Stomach (tissue), 4 donors: ENCODE data around the gene ENTPD2.

Experiments
- POLR2A ChIP-seq, 4 donors: fragments of 450-650 bp; IDR thresholded peaks; one replicate each; pipeline ENCODE4 v1.6.1; 2016; ENCODE audit warnings: antibody characterized with exemption in 4 of 4, control low read depth in 2 of 4, mild to moderate bottlenecking in 1 of 4, moderate library complexity in 1 of 4
- TF ChIP-seq, protein P1 (sequence below), 7 experiments: fragments of 450-650 bp in 4 of 7; fragments of 200-600 bp in 3 of 7; sonication (generic) in 3 of 7; IDR thresholded peaks; one replicate each; pipeline ENCODE4 v1.5.1; 2016 to 2019; ENCODE audit warnings: antibody characterized with exemption in 7 of 7, control low read depth in 2 of 7, mild to moderate bottlenecking in 1 of 7

DNA sequence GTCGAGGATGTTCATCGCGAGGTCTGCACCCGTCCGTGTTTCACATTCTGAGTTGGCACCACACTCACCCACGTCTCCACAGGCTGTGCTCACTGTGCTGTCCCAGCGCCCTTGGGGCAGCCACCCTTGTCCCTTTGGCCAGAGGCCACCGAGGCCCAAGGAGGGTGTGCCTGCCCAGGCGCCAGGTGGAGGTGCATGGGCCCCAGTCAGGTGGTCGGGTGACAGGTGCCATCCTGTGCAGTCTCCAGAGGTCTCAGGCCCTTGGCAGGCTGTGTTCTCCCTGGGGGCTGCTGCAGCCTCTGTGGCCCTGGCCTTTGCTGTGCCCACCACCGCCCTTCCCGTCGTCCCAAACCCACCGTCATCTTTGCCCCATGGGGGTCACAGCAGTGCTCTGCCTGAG lies 45.4 kb upstream of the ENTPD2 start:
- TF ChIP-seq, protein P1, sequence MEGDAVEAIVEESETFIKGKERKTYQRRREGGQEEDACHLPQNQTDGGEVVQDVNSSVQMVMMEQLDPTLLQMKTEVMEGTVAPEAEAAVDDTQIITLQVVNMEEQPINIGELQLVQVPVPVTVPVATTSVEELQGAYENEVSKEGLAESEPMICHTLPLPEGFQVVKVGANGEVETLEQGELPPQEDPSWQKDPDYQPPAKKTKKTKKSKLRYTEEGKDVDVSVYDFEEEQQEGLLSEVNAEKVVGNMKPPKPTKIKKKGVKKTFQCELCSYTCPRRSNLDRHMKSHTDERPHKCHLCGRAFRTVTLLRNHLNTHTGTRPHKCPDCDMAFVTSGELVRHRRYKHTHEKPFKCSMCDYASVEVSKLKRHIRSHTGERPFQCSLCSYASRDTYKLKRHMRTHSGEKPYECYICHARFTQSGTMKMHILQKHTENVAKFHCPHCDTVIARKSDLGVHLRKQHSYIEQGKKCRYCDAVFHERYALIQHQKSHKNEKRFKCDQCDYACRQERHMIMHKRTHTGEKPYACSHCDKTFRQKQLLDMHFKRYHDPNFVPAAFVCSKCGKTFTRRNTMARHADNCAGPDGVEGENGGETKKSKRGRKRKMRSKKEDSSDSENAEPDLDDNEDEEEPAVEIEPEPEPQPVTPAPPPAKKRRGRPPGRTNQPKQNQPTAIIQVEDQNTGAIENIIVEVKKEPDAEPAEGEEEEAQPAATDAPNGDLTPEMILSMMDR (IDR thresholded peaks at IDR 0.05), result no peak
- no peak for TF ChIP-seq POLR2A (IDR thresholded peaks at IDR 0.05)
